GM18505 (cell line): ENCODE data around the gene AKAP1.

ENCODE experiments used
- ATAC-seq: cut with Tn5 transposase; IDR thresholded peaks from one replicate; pipeline ENCODE4 v1.9.1; 2021; ENCODE audit not compliant: unreplicated experiment
- POLR2A ChIP-seq: IDR thresholded peaks from 4 replicates; pipeline ENCODE4 v1.6.1; 2011; ENCODE audit warnings: borderline replicate concordance; ENCODE audit not compliant: insufficient read depth, insufficient read length; ENCODE audit errors: extremely low read depth

AKAP1 gene

GRCh38 chr17:57106107-57106835, 21.2 kb downstream of the AKAP1 start:
- TF ChIP-seq POLR2A, result no peak
- no peak for ATAC-seq

- TF ChIP-seq POLR2A, result no peak
- ATAC-seq, result no peak
These were observed 21.9 kb downstream of the AKAP1 start for GRCh38 chr17:57106836-57107497.

- no peak for TF ChIP-seq POLR2A
- ATAC-seq, result no peak
These were observed 22.6 kb downstream of the AKAP1 start for GRCh38 chr17:57107498-57108101.

- ATAC-seq, result no peak
- no peak for TF ChIP-seq POLR2A
These were observed 23.8 kb downstream of the AKAP1 start for GRCh38 chr17:57108671-57109392.

- no peak for TF ChIP-seq POLR2A
- no peak for ATAC-seq
These were observed 24.5 kb downstream of the AKAP1 start for GRCh38 chr17:57109393-57110151.

GRCh38 chr17:57110152-57110542, 25.1 kb downstream of the AKAP1 start:
- no peak for TF ChIP-seq POLR2A
- ATAC-seq, result no peak

- ATAC-seq, result no peak
- no peak for TF ChIP-seq POLR2A
These were observed 25.7 kb downstream of the AKAP1 start for GRCh38 chr17:57110579-57111325.

GRCh38 chr17:57111386-57111785, 26.3 kb downstream of the AKAP1 start:
- no peak for TF ChIP-seq POLR2A
- no peak for ATAC-seq

GRCh38 chr17:57113011-57113410, 28.0 kb downstream of the AKAP1 start:
- TF ChIP-seq POLR2A, result no peak
- ATAC-seq, result no peak

GRCh38 chr17:57113656-57114055, 28.6 kb downstream of the AKAP1 start:
- no peak for TF ChIP-seq POLR2A
- ATAC-seq, result no peak

GRCh38 chr17:57114085-57114673, 29.1 kb downstream of the AKAP1 start:
- no peak for TF ChIP-seq POLR2A
- ATAC-seq, result no peak

GRCh38 chr17:57115377-57115776, 30.3 kb downstream of the AKAP1 start:
- TF ChIP-seq POLR2A, result no peak
- ATAC-seq, result no peak

GRCh38 chr17:57115916-57116315, 30.9 kb downstream of the AKAP1 start:
- ATAC-seq, result no peak
- no peak for TF ChIP-seq POLR2A

- TF ChIP-seq POLR2A, result no peak
- ATAC-seq, result no peak
These were observed 32.8 kb downstream of the AKAP1 start for GRCh38 chr17:57117798-57118197.
